Frontal cortex (tissue), 4 donors: ENCODE data around the gene AIFM2. TPM values are rescaled to one million over a fixed set of nuclear protein-coding genes. Genes with fewer than 3 reads are reported as not detected.
A peak's percentile ranks its signal among the peaks of the same experiment; 100 is the strongest.

Experiments used
- DNase-seq, 2 donors: peaks; one replicate each; pipeline ENCODE4 v3.0.0; 2012; ENCODE audit warnings: low spot score in 2 of 2
- FAIRE-seq: peaks from 2 replicates; lab custom pipeline; 2012; peaks lifted over from hg19 to GRCh38; lab: Jason Lieb, UNC
- total RNA-seq: library from RNA; depleted of rRNA; stranded (reverse); fragments of >200 nt; gene quantifications from one replicate; pipeline ENCODE4 v1.2.3, GENCODE V29; 2014
- donor health status: control.
- donor health status: control.
- donor health status: control.

Gene AIFM2
- total RNA-seq, 1 donor from 2014 or later: 4.9 TPM

GRCh38 chr10:70147259-70147625 is 14.6 kb upstream of the AIFM2 start:
- DNase-seq (no peak), FAIRE-seq (no peak)

DNA sequence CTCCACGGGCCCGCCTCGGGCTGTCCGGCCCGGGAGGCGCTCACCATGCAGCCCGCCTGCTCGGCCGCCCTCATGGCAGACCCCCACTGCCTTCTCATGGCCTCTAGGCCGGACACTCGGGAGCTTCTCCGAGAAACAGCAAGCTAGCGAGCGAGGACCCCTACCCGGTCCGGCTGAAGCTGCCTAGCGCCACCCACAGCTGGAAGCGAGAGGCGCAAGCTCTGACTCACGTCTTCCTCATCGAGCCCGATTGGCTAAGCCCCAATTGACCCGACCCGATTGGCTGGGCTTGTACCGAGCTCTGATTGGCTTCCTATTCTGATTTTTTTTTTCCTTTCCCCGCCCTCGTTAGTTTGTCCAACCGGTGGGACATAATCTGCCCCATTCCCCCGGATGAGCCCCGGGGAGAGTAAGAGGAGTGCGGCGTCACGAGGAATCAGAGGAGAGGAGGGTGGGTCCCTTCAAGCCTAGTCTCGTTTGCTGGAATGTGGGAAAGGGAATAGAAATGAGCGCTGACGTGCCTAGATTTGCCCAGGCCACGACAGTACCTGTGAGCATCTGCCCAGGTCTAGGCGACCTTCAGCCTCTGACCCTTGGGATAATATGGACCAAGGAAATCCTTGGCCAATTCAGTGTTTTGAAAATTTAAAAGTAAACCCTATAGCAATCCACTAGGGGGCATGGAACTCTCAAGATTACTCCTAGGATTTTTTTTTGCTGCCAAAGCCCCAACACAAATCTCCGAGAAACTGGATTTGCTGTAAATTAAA is 14.0 kb upstream of the AIFM2 start, which contains the start of gene TYSND1:
TSS of gene TYSND1 (minus strand) at position 212 of the 770 bp plus-strand sequence. CDS start at position 98, 114 bp downstream.
- DNase-seq (peak; percentile 97), FAIRE-seq (peak; percentile 65)

GRCh38 chr10:70145666-70146488 is 13.3 kb upstream of the AIFM2 start:
- DNase-seq (peak; percentile 76), FAIRE-seq (no peak)

DNA sequence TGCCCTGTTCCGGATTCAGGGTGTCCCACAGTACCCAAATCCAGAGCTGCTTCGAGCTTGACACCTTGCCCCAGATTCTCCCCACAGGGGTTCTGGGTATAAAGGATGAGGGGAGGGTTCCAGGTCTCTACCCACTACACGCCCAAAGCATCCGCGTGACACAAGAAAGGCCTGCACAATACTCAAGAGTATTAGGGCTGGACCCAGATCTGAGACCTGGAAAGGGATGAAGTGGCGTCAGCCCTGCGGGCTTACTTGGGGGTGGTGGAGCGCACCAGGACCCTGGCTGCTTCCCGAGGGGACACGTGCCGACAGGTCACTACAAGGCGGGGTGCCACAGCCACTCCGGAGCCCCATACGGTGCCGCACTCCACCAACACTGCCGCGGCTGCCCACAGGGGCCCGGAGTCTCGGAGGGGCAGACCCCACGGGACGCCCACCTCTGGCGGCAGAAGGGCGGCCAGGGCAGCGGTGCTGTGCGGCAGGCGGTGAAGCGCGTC is 12.6 kb upstream of the AIFM2 start:
- FAIRE-seq (no peak), DNase-seq (no peak)

DNA sequence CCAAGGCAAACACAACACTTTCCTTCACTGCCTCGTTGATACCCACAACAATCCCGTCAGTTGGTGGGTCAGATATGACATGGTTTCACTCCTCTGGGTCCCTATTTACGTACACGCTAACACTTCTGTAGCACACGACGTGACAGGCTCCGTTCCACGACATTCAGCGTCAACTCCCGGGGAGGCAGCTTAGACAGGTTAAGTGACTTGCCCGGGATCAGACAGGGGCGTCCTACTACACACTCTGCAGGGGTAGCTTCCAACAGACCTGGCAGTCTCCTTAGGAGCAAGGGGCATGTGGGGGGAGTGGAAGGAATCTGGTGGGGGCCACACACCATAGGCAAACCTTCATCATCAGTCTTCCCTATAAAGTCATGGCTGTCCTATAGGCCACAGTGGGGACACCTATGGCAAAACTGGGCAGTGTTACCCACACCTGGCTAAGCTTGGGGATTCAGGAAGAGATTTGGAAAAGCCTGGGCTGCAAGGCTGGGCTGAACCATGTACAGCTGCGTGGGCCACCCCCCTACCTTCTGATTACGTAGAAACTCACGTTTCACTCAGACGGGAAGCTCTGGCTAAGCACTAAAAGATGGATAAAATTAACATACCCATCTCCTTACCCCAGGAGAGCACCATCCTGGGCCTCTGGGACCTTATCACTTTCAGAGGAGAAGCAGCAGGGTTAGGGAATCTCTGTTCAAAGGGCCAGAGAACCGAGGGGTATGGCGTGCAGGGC is 11.9 kb upstream of the AIFM2 start:
- DNase-seq: no peak
- no peak for FAIRE-seq

GRCh38 chr10:70142555-70142954 is 9.9 kb upstream of the AIFM2 start:
- FAIRE-seq: no peak
- DNase-seq: no peak

DNA sequence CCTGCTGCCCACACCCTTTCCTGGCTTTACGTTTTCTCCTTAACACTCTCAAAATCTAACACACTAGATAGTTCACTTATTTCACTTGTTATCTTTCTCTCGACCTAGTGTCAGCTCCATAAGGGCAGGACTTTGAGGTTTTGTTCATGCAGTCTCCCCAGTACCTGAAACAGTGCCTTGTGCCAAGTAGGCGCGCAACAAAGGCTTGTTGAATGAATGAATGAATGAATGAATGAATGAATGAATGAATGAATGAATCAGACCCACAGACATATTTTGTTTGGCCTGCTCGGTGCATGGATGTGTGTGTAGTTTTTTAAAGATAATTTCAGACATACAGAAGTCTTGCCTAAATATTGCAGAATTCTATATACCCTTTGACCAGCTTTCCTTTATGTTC is 7.7 kb upstream of the AIFM2 start:
- FAIRE-seq (no peak), DNase-seq (no peak)

DNA sequence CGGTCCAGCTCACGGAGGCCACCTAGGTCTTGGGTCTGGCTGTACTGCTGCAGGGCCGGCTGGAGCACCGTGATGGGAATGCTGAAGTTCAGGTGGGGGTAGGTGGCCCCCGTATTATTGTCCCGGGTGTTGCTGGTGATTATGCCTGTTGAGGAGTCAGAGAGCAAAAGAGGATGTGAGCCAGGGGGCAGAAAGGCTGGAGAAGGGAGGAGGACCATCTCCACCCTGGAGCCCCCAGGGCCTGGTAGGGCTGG is 7.3 kb upstream of the AIFM2 start:
- FAIRE-seq (no peak), DNase-seq (no peak)

- FAIRE-seq: no peak
- no peak for DNase-seq
Measured at GRCh38 chr10:70139151-70139996, 6.7 kb upstream of the AIFM2 start.

DNA sequence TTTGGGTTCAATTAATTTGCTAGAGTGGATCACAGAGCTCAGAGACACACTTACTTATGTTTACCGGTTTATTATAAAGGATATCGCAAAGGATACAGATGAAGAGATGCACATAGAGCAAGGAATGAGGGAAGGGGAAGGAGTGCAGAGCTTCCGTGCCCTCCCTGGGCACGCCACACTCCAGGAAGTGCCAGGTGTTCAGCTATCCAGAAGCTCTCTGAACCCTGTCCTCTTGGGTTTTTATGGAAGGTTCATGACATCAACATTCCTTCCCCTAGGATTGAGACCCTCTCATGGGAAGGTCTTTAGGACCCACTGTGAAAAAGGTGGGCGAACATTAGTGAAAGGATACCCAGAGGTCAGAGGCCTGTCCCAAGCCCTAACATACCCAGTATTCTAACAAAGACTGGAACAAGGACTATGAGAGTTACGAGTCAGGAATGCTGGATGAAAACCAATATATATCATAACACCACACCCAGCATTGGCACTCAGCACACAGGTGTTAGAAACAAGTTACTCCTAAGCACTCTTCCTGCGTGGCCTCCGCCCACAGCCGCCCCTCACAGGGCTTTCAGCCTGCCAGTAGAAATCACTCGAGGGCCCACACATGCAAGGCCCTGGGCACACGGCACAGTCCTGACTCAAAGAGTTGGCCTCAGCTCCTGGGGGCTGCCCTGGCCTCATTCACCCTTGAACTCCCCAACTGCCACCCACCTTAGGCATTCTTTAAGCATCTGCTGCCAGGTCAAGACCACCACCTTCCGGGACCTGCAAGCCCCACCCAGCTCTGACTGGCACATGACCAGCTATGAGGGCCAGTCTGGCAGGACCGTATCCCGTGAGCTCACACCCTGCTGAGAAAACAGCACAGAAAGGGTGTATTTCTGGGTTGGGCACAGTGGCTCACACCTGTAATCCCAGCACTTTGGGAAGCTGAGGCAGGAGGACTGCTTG is 5.6 kb upstream of the AIFM2 start:
- no peak for DNase-seq
- FAIRE-seq: no peak

GRCh38 chr10:70137135-70137534 is 4.5 kb upstream of the AIFM2 start:
- FAIRE-seq: no peak
- DNase-seq: no peak

DNA sequence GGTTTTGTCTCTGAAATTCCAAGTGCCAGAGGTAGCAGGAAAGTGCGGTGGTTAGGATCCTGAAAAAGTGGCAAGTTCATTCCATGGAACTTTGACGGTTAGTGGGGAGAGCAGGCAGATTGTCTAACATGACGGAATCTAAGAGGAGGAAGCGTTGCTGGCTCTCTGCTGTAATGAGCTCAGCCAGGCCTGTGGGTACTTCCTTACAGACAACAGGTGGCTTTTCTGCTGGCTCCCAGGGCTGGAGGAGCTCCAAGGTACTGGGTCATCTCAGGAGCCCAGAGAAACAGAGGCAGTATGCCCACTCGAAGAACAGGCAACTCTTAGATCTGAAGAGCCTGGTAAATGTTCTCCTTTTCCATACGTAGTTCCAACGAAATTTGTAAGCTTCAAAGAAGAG is 3.1 kb upstream of the AIFM2 start:
- no peak for FAIRE-seq
- no peak for DNase-seq

DNA sequence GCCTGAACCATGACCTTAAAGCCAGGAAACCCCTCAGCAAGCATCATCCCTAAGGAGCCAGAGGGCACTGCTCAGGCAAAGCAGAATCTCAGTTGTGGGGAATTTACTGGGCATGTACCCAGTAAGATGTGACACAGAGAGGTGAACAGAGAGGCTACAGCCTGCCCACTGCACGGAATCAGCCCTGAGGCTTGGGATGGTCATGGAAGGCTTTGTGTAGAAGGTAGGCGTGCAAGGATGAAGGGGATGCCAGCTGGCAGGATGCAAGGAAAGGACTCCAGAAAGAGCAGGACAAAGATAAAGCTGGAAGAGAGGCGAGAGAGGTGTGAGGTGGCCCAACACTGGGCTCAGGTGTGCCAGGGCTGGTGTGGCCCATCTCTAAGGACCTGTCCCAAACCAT is 2.4 kb upstream of the AIFM2 start:
- DNase-seq (no peak), FAIRE-seq (no peak)

DNA sequence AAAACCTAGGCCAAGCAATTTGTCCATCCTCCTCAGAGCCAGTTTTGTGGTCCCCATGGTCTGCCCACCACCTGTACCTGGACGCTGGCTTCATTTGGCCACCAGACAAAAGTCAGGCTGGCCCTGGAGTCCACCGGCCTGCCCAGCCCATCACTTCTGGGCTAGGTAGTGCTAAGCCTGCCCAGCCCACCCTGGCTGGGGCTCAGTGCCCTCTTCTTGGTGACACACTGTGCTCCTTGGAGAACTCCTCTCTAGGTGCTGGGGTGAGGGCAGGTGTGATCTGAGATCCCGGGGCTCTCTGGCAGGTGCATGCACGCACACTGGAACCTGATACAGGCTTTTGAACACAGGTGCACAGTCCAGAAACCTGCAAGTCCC is 1.1 kb downstream of the AIFM2 start:
- no peak for FAIRE-seq
- DNase-seq: no peak

DNA sequence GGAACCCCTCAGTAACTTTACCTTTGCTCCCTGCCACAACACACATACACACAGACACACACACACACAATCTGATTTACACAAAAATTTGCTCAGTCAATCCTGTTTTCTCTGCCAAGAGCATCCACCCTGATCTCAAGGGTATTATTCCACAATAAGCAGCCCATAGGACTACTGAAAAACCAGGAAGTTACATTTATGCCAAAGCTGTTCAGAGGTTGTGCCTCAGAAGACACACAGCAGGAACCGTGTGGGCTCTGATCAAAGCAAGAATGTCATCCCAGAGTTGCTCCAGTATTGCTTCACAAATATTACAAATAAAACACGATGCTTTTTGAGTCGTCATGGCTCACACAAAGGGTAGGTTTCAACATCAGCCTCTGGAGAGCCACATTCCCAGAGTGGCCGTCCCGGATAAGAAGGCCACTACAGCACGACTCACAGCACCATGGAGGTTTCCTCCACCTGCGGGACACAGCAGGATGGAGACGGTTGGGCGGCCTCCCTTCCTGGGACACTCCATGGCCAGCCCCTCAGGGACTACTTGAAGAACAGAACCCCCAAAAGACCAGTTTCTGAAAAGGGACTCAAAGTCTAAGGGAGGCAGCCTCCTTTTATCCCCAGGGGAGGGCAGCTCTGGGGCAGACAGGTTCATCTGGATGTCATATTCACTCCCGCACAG is 1.6 kb downstream of the AIFM2 start:
- FAIRE-seq (no peak), DNase-seq (no peak)

GRCh38 chr10:70126700-70127395 is 5.8 kb downstream of the AIFM2 start:
- DNase-seq: no peak
- no peak for FAIRE-seq

DNA sequence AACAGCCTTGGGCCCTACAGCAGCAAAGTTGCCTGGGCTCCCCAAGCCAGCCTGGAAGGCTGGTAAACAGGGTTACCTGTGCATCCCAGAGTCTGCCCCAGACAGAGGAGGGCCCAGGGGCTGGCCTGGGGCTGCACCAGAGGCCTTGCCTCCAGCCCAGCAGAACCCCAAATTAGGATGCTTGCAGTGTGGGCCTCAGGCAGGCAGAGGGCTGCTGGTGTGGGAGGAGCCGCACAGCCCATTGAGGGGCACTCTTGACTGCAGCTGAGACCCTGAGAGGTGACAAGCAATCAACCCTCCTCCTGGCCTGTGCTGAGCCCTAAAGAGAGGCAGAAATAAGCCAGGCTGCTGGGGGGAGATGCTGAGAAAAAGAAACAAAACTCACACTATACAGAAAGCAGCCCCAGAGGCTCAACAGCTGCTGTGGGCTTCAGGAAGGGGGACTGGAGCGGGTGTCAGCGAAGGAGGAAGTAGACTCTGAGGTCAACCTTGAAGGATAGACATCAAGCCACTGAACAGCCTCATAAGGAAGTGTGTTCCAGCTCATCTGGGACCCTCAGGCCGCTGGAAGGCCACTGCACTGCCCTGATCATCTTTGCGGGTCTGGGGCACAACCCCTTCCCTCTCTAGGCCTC is 6.6 kb downstream of the AIFM2 start:
- DNase-seq: no peak
- FAIRE-seq: no peak
